NCI-H1092 (cell line): Measurements from ENCODE around the gene DOHH.
A peak's percentile ranks its signal among the peaks of the same experiment; 100 is the strongest.

Experiments used
- DNase-seq: peaks from one replicate; lab custom pipeline; 2025; lab: John Stamatoyannopoulos, UW

DOHH gene

DNA sequence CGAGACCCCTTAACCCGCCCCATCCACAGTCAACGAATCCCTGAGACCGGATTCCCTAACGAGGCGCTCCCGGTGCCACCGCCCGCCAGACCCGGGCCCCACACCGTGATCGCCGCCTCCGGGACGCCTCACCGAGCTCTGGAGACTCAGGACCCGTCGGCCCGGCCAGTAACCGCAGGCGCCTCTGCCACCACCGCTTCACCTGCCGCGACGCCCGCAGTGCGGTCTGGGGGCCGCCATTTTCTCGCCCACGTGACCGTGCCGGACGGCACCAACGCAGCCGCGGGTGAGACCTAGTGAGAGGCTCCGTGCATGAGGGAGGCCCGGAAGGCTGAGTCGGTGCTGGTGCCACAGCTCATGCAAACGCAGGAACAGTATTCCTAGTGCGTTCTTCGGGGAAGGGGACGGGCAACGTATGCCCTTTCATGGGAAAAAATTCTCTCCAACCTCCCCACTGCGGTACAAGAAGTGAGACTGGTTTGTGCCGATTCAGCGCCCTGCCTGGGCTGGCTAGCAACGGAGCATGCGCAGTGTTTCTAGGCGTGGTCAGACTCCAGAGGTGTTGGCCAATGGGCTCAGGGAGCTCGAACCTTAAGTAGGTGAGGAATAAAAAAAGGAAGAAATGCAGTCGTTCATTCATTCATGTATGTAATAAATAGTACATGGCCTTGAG lies at the start of gene DOHH:
DOHH (minus strand) TSS at position 246 of the 673 bp plus-strand sequence. CDS start 3,860 bp downstream, outside the sequence.
- peak; percentile 95 for DNase-seq

- DNase-seq = no peak
Observed at GRCh38 chr19:3549816-3550215, 49.3 kb upstream of the DOHH start.

- DNase-seq = no peak
Observed at GRCh38 chr19:3548606-3549005, 48.1 kb upstream of the DOHH start.

DNA sequence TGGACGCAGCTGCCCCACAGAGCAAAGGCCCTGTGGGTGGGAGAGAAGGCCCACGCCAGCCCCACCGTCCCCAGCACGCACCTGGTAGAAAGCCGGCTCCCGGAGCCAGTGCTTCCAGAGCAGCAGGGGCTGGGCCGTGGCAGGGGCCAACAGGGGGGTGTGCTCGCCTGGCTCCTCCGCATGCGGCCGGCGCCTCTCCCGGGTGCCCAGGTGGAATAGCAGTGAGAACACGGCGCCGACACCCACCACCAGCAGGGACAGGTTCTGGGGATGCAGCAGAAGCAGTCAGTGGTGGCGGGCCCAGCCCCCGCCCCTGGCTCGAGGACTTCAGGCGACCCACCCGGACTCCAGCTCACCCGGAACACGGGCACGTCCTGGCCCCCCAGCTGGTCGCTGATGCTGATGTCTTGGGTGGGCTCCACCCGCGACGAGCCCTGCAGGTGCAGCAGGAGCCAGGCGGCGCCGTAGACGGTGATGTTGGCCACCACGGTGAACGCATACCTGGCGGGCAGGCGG lies 47.4 kb upstream of the DOHH start:
- no peak for DNase-seq

DNA sequence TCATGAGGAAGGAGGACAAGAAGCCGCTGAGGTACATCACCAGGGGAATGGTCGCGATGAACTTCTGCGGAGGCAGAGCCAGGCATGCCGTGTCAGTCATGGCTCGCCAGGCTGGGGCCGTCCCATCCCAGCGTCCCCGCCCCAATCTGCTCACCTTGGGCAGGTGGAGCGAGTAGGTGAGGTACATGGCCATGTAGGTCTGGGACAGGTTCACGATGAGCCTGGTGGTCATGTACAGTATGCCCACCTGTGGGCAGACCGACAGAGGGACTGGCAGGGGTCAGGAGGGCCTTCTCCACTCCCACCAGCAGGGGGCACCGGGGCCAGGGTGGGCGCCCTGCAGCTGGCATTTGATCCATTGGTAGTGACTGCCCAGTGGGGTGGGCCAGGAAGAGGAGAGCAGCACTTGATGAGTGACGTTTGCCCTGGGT lies 46.8 kb upstream of the DOHH start:
- no peak for DNase-seq

DNA sequence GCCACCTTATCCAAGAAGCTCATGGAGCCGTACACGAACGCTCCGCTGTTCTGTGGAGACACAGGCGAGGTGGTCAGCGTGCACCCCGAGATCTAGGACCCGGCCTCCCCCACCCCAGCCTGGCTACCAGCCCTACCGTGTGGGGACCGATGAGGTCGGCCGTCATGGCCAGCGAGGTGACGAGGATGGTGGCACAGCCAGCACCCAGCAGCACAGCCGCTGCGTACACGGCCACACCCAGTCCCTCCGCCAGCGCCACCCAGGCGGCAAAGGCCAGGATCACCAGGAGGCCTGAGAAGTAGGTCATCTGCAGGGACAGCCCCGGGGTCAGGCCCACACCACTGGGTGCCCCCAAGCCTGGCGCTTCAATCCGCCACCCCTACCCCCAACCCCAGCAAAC lies 45.6 kb upstream of the DOHH start:
- DNase-seq = no peak

DNA sequence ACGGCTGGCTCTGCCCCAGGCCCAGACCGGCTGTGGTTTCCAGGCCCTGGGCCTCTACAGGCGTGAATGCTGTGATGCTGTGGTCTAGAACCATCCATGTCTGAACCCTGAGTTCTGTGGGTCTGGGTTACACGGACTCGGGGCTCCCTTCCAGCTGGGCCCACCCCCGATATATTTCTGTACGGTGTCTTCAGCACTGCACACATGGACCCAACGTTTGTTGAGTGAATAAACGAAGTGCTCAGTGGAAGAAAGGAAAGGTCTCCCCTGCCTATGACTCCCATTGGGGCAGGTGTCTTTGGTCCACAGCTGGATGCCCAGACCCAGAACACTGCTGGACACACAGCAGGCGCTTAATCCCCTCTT lies 45.2 kb upstream of the DOHH start:
- no peak for DNase-seq

- DNase-seq = peak; percentile 23
Observed at GRCh38 chr19:3544742-3545668, 44.5 kb upstream of the DOHH start.

GRCh38 chr19:3544058-3544376 lies 43.5 kb upstream of the DOHH start:
- no peak for DNase-seq

DNA sequence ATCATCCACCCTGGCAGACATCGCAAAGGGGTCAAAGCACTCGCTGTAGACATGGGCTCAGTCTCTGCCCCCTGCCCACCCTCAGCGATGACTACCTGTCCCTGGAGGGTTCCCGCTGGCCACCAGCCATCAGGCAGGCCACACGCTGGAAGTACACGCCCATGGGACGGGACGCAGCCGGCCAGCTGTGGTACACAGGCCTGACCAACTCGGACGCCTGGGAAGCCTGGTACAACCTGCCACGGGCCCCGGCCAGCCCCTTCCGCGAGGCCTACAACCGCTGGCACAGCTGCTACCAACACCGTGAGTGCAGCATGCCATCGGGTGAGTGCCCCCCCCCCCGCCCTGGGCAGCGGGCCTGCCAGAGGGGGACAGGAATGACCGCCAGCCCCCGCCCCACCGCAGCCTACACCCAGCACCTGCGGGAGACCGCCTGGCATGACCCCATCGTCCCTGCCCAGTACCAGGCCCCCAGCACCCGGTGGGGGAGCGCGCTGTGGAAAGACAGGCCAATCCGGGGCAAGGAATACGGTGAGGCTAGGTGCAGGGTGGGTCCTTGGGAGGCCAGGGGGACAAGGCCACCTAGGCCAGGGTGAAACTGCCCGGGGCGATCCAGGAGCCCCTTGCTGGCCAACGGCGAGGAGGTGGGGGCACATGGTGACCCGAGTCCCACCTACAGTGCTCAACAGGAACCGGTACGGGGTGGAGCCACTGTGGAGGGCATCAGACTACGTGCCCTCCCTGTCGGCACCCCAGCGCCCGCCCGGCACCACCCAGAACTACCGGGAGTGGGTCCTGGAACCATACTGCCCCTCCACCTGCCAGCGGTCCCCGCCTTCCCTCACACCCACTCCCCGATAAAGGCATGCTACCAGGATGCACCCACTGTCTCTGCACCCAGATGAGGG lies 42.9 kb upstream of the DOHH start:
- DNase-seq = no peak

DNA sequence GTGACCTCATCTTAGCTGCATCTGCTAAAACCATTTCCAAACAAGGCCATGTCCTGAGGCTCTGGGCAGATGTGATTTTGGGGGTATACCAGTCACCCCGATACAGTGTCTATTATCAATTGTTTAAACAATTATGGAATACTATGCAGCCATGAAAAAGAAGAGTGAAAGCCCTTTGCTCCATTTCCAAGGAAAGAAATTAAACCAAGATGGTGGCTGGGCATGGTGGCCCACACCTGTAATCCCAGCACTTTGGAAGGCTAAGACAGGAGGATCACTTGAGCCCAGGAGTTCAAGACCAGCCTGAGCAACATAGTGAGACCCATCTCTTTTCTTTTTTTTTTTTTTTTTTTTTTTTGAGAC lies 39.3 kb upstream of the DOHH start:
- DNase-seq = no peak

DNA sequence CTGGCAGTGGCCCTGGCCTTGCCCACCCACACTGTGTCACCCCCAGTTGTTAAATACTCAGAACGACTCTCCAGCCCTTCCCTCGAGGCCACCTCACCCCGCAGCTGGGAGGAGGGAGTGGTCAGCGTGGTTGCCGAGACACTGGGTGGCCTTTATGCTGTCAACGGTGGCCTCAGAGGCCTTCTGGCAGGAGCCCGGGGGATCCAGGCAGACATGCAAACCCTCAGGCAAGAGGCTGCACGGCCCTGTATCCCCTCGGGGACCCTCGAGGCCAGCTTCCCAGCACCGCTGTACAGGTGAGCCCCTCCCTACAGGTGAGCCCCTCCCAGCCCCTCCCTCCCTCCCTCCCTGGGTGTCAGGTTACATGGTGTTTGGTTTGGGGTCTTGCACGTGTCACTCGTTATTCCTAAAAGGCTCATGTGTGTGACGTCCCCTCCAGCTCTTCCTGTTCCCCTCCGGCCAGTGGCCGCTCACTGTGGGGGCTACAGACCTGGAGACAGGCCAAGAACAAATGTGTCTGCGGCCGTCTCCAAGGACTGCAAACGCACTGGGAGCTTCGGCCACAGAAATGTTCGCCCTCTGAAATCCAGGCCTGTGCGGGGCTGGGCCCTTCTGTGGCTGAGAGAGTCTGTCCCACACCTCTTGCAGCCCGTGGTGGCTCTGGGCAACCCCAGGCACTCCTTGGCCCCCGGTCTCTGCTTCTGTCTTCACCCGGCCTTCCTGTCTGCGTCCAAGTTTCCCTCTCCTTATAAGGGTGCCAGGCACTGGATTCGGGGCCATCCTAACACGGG lies 38.7 kb upstream of the DOHH start, which contains the start of gene TEKTIP1:
TEKTIP1 (plus strand) TSS at position 210 of the 791 bp plus-strand sequence; CDS start at position 214, 4 bp downstream.
- no peak for DNase-seq

GRCh38 chr19:3538258-3538929 lies 37.9 kb upstream of the DOHH start:
- DNase-seq = no peak

DNA sequence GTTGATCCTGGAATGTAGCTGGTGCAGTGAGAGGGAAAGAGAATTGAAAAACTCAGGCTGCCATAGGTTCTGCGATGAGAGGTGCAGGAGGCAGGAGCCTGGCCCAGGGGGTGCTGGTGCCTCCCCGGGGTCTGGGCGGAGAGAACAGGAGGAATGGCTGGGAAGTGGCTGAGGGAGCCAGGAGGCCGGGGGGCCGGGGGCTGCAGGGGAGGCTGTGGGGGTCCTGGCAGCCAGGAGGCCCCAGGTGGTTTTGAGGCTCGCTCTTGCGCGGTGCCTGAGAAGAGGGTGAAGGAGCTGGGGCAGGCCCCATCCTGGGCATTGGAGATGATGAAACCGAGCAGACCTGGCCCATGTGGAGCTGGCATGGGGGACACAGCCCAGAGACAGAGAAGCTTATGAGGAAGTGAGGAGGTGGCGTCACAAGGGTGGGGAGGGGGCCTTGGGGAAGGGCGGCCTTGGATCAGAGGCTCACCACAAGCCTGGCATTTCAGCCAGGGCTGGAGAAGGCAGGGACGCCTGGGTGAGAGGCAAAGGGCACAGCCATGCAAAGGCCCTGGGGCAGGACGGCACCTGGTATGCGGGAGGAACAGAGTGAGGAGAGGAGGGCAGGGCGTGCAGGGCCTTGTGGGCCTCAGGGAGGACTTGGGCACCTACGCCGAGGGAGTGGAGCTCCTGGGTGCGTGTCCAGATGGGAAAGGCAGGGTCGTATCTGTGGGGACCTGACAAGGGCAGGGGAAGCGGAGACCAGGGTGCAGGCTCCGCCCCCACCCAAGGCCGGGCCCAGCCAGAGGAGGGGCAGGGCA lies 37.2 kb upstream of the DOHH start:
- no peak for DNase-seq

DNA sequence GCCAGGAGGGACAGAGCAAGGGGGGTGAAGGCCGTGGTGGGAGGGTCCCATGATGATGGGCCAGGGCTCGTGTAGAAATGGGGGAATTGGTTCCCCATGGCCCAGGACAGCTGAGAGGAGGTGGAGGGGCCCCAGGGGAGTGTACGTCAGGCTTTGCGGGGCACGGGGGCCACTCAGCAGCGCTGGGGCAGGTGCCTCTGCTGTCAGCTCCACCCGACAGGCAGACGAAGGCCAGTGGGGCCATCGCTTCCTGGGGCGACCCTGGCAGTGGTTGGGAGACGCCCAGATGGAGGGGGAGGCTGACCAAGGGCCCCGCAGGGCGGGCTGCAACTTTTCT lies 36.6 kb upstream of the DOHH start:
- DNase-seq = no peak

GRCh38 chr19:3536429-3537100 lies 36.1 kb upstream of the DOHH start:
- no peak for DNase-seq

- no peak for DNase-seq
Observed at GRCh38 chr19:3535981-3536380, 35.5 kb upstream of the DOHH start.

GRCh38 chr19:3535563-3535965 lies 35.1 kb upstream of the DOHH start:
- no peak for DNase-seq

DNA sequence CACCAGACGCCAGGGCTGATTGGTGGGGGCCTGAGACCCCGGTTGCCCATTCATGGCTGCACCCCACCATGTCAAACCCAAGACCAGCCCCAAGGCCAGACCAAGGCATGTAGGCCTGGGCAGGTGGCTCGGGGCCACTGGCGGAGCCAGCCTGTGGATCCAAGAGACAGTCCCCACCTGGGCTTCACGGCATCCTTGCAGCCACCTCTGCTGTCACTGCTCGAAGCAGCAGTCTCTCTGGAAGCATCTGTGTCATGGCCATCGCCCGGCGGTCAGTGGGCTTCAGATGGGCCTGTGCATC lies 34.7 kb upstream of the DOHH start:
- no peak for DNase-seq
